ENCODE results near the gene METTL26. TPM values are rescaled to one million over a fixed set of nuclear protein-coding genes. Genes with fewer than 3 reads are reported as not detected.
A peak's percentile ranks its signal among the peaks of the same experiment; 100 is the strongest.

Gene METTL26
- total and polyA plus RNA-seq, 9 of the 15 experiments (the other 6 are each of a cell fraction or from before 2014, with no cell fraction given): 7.3 to 262 (median 80.9) TPM

- TF ChIP-seq ZBTB40 (IDR thresholded peaks at IDR 0.05) (peak; percentile 53), ZBTB40 (CRISPR knock-in tag; IDR thresholded peaks at IDR 0.05) (no peak), FOXM1 (IDR thresholded peaks at IDR 0.05; ENCODE audit: low read depth) (no peak), FOXM1 (CRISPR knock-in tag; IDR thresholded peaks at IDR 0.05; ENCODE audit: low read depth) (peak; percentile 78; the same call in 1 of the 2 replicates), LCOR (CRISPR knock-in tag; IDR thresholded peaks at IDR 0.05) (no peak), CREM (IDR thresholded peaks at IDR 0.05; ENCODE audit: low read depth) (peak; percentile 38; the same call in 1 of the 2 replicates), BHLHE40 (IDR thresholded peaks at IDR 0.05; ENCODE audit: low read length) (peak; percentile 76), ARID3A (IDR thresholded peaks at IDR 0.05; ENCODE audit: borderline replicate concordance, low read depth, low read length) (no peak), NR2C2 (CRISPR knock-in tag; IDR thresholded peaks at IDR 0.05) (no peak), NR2C2 (tag; IDR thresholded peaks at IDR 0.05) (peak; percentile 81; the same call in 1 of the 2 replicates), U2AF1 (optimal IDR thresholded peaks at IDR 0.05; ENCODE audit: low read depth, low read length) (peak; percentile 27)
- TF ChIP-seq, protein P1, sequence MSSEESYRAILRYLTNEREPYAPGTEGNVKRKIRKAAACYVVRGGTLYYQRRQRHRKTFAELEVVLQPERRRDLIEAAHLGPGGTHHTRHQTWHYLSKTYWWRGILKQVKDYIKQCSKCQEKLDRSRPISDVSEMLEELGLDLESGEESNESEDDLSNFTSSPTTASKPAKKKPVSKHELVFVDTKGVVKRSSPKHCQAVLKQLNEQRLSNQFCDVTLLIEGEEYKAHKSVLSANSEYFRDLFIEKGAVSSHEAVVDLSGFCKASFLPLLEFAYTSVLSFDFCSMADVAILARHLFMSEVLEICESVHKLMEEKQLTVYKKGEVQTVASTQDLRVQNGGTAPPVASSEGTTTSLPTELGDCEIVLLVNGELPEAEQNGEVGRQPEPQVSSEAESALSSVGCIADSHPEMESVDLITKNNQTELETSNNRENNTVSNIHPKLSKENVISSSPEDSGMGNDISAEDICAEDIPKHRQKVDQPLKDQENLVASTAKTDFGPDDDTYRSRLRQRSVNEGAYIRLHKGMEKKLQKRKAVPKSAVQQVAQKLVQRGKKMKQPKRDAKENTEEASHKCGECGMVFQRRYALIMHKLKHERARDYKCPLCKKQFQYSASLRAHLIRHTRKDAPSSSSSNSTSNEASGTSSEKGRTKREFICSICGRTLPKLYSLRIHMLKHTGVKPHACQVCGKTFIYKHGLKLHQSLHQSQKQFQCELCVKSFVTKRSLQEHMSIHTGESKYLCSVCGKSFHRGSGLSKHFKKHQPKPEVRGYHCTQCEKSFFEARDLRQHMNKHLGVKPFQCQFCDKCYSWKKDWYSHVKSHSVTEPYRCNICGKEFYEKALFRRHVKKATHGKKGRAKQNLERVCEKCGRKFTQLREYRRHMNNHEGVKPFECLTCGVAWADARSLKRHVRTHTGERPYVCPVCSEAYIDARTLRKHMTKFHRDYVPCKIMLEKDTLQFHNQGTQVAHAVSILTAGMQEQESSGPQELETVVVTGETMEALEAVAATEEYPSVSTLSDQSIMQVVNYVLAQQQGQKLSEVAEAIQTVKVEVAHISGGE (CRISPR knock-in tag; IDR thresholded peaks at IDR 0.05): no peak; a peak in 2 of 6 replicates
Observed at GRCh38 chr16:641326-642188, 5.5 kb upstream of the METTL26 start, which contains the start of gene MCRIP2 (continued).
